Loucy (cell line): ENCODE results near the gene DDX60.

Experiments
- EZH2phosphoT487 ChIP-seq: fragments of 200-600 bp; IDR thresholded peaks from 2 replicates; pipeline ENCODE4 v1.6.1; 2018; ENCODE audit warnings: antibody characterized with exemption, mild to moderate bottlenecking, moderate library complexity, borderline replicate concordance
- TF ChIP-seq, protein P1 (sequence below): fragments of 200-600 bp; sonication (generic); conservative IDR thresholded peaks from 2 replicates; pipeline ENCODE4 v1.5.1; 2014; ENCODE audit warnings: mild to moderate bottlenecking, antibody characterized with exemption, low read length

DNA sequence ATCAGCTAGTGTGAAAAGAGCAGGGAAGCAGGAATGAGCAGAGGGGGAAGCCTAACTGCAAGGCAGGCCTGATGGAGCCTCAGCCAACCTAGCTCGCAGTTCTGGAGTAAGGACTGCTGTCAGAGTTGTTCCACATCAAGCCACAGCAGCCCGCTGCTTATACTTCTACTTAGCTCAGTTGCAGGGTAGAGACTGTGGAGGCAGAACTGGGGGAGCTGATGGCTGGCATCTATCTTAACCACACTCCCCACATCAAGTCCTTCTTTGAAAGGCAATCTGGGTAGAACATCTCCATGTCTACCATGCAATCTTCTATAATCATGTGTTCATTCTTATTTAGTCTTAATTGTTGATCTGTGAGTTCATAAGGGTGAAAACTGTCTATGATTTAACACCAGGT lies 46.1 kb downstream of the DDX60 start:
- TF ChIP-seq, protein P1, sequence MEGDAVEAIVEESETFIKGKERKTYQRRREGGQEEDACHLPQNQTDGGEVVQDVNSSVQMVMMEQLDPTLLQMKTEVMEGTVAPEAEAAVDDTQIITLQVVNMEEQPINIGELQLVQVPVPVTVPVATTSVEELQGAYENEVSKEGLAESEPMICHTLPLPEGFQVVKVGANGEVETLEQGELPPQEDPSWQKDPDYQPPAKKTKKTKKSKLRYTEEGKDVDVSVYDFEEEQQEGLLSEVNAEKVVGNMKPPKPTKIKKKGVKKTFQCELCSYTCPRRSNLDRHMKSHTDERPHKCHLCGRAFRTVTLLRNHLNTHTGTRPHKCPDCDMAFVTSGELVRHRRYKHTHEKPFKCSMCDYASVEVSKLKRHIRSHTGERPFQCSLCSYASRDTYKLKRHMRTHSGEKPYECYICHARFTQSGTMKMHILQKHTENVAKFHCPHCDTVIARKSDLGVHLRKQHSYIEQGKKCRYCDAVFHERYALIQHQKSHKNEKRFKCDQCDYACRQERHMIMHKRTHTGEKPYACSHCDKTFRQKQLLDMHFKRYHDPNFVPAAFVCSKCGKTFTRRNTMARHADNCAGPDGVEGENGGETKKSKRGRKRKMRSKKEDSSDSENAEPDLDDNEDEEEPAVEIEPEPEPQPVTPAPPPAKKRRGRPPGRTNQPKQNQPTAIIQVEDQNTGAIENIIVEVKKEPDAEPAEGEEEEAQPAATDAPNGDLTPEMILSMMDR = no peak
- TF ChIP-seq EZH2phosphoT487 = no peak
